Embryonic facial prominence (tissue), 1 donor: ENCODE data around the gene NAT10.

Source experiments
- DNase-seq: peaks from one replicate; pipeline ENCODE4 v3.0.0-alpha.2; 2016; ENCODE audit errors: extremely low spot score

The NAT10 gene

GRCh38 chr11:34188181-34188580 lies 82.8 kb downstream of the NAT10 start:
- DNase-seq, result no peak

GRCh38 chr11:34189191-34189590 lies 83.8 kb downstream of the NAT10 start:
- DNase-seq, result no peak

GRCh38 chr11:34190192-34191139 lies 85.0 kb downstream of the NAT10 start:
- no peak for DNase-seq

GRCh38 chr11:34191578-34191977 lies 86.1 kb downstream of the NAT10 start:
- no peak for DNase-seq

- DNase-seq, result no peak
Measured at GRCh38 chr11:34192481-34193401, 87.3 kb downstream of the NAT10 start.

- DNase-seq, result no peak
Measured at GRCh38 chr11:34194576-34195335, 89.3 kb downstream of the NAT10 start.
